SU-DHL-6 (cell line): ENCODE measurements around the gene HACD3.
"Not testable (repeated sequence)": the region's sequence is repeated elsewhere in the genome, so short reads cannot be mapped to it uniquely, and the experiment has no call there.

Experiments used
- EZH2phosphoT487 ChIP-seq: fragments of 200-600 bp; sonication (generic), shearing (Covaris generic); conservative IDR thresholded peaks from 2 replicates; pipeline ENCODE4 v1.6.1; 2018; ENCODE audit warnings: mild to moderate bottlenecking, antibody characterized with exemption, low read length, moderate library complexity, mixed read lengths
- TF ChIP-seq, protein P1 (sequence below): fragments of 200-600 bp; sonication (generic); IDR thresholded peaks from one replicate; pipeline ENCODE4 v1.5.1; 2017; ENCODE audit warnings: antibody characterized with exemption, mild to moderate bottlenecking, low read length, moderate library complexity; ENCODE audit not compliant: insufficient read depth, poor library complexity, severe bottlenecking

DNA sequence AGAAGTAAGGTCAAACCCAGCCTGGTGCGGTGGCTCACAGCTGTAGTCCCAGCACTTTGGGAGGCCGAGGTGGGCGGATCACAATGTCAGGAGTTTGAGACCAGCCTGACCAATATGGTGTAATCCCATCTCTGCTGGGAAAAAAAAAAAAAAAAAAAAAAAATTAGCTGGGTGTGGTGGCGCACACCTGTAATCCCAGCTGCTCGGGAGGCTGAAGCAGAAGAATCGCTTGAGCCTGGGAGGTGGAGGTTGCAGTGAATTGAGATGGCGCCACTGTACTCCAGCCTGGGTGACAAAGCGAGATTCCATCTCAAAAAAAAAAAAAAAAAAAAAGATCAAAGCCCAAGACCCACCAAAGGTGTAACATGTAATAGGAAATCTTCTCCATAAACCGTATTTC is 19.0 kb downstream of the HACD3 start:
- TF ChIP-seq, protein P1, sequence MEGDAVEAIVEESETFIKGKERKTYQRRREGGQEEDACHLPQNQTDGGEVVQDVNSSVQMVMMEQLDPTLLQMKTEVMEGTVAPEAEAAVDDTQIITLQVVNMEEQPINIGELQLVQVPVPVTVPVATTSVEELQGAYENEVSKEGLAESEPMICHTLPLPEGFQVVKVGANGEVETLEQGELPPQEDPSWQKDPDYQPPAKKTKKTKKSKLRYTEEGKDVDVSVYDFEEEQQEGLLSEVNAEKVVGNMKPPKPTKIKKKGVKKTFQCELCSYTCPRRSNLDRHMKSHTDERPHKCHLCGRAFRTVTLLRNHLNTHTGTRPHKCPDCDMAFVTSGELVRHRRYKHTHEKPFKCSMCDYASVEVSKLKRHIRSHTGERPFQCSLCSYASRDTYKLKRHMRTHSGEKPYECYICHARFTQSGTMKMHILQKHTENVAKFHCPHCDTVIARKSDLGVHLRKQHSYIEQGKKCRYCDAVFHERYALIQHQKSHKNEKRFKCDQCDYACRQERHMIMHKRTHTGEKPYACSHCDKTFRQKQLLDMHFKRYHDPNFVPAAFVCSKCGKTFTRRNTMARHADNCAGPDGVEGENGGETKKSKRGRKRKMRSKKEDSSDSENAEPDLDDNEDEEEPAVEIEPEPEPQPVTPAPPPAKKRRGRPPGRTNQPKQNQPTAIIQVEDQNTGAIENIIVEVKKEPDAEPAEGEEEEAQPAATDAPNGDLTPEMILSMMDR, result not testable (repeated sequence)
- not testable (repeated sequence) for TF ChIP-seq EZH2phosphoT487
